Measurements from ENCODE around the gene DNAAF6. TPM values are rescaled to one million over a fixed set of nuclear protein-coding genes. Genes with fewer than 3 reads are reported as not detected.

Gene DNAAF6
- total RNA-seq, 1 experiment from 2014 or later = not detected

GRCh38 chrX:107213477-107213876 is 7.1 kb downstream of the DNAAF6 start:
- no peak for DNase-seq (ENCODE audit: low read depth in 1 of 2, low spot score in 2 of 2)
- no peaks in the 10 kb centered on the region for H3K36me3 ChIP-seq
- no peaks in the 10 kb centered on the region for H3K9me3 ChIP-seq (replicated peaks)
- H3K4me1 ChIP-seq (replicated peaks) = no peaks in the 10 kb centered on the region
- no peaks in the 10 kb centered on the region for H3K27me3 ChIP-seq (replicated peaks)
- H3K4me3 ChIP-seq = no peak overlapping the region
- H3K27ac ChIP-seq = no peak overlapping the region

GRCh38 chrX:107226757-107227156 is 20.3 kb downstream of the DNAAF6 start:
- H3K27ac ChIP-seq = no peak overlapping the region
- H3K4me3 ChIP-seq = no peak overlapping the region
- H3K36me3 ChIP-seq = no peaks in the 10 kb centered on the region
- H3K27me3 ChIP-seq (replicated peaks) = no peaks in the 10 kb centered on the region
- H3K9me3 ChIP-seq (replicated peaks) = no peaks in the 10 kb centered on the region
- no peak for DNase-seq (ENCODE audit: low read depth in 1 of 2, low spot score in 2 of 2)
- H3K4me1 ChIP-seq (replicated peaks) = no peaks in the 10 kb centered on the region

- H3K9me3 ChIP-seq (replicated peaks) = no peaks in the 10 kb centered on the region
- no peaks in the 10 kb centered on the region for H3K4me1 ChIP-seq (replicated peaks)
- no peak for DNase-seq (ENCODE audit: low read depth in 1 of 2, low spot score in 2 of 2)
These were observed 21.5 kb downstream of the DNAAF6 start for GRCh38 chrX:107227780-107228485.

GRCh38 chrX:107228486-107228819 is 22.0 kb downstream of the DNAAF6 start:
- H3K27ac ChIP-seq = no peak overlapping the region
- H3K9me3 ChIP-seq (replicated peaks) = no peaks in the 10 kb centered on the region
- H3K27me3 ChIP-seq (replicated peaks) = no peaks in the 10 kb centered on the region
- H3K36me3 ChIP-seq = no peaks in the 10 kb centered on the region
- no peak overlapping the region for H3K4me3 ChIP-seq
- H3K4me1 ChIP-seq (replicated peaks) = no peaks in the 10 kb centered on the region
- no peak for DNase-seq (ENCODE audit: low read depth in 1 of 2, low spot score in 2 of 2)

More at GRCh38 chrX:107227780-107228485, 21.5 kb downstream of the DNAAF6 start:
- Histone ChIP-seq H3K27me3 (replicated peaks) (no peaks in the 10 kb centered on the region), H3K4me3 (no peak overlapping the region), H3K36me3 (no peaks in the 10 kb centered on the region), H3K27ac (no peak overlapping the region)

- Histone ChIP-seq H3K36me3 (no peaks in the 10 kb centered on the region), H3K4me1 (replicated peaks) (no peaks in the 10 kb centered on the region), H3K4me3 (no peak overlapping the region), H3K27ac (no peak overlapping the region), H3K9me3 (replicated peaks) (no peaks in the 10 kb centered on the region), H3K27me3 (replicated peaks) (no peaks in the 10 kb centered on the region)
- DNase-seq (ENCODE audit: low read depth in 1 of 2, low spot score in 2 of 2) = no peak
These were observed 66.1 kb downstream of the DNAAF6 start for GRCh38 chrX:107272431-107272921.

GRCh38 chrX:107273795-107274194 is 67.4 kb downstream of the DNAAF6 start:
- Histone ChIP-seq H3K4me1 (replicated peaks) (no peaks in the 10 kb centered on the region), H3K9me3 (replicated peaks) (no peaks in the 10 kb centered on the region), H3K27me3 (replicated peaks) (no peaks in the 10 kb centered on the region), H3K36me3 (no peaks in the 10 kb centered on the region), H3K4me3 (no peak overlapping the region), H3K27ac (no peak overlapping the region)
- no peak for DNase-seq (ENCODE audit: low read depth in 1 of 2, low spot score in 2 of 2)

- Histone ChIP-seq H3K9me3 (replicated peaks) (no peaks in the 10 kb centered on the region), H3K27ac (no peak overlapping the region), H3K36me3 (no peaks in the 10 kb centered on the region), H3K4me1 (replicated peaks) (no peaks in the 10 kb centered on the region), H3K4me3 (no peak overlapping the region), H3K27me3 (replicated peaks) (no peaks in the 10 kb centered on the region)
- DNase-seq (ENCODE audit: low read depth in 1 of 2, low spot score in 2 of 2) = no peak
These were observed 82.3 kb downstream of the DNAAF6 start for GRCh38 chrX:107288676-107289075.

GRCh38 chrX:107290019-107290418 is 83.6 kb downstream of the DNAAF6 start:
- H3K4me3 ChIP-seq = no peak overlapping the region
- DNase-seq (ENCODE audit: low read depth in 1 of 2, low spot score in 2 of 2) = no peak
- H3K4me1 ChIP-seq (replicated peaks) = no peaks in the 10 kb centered on the region
- no peak overlapping the region for H3K27ac ChIP-seq
- H3K27me3 ChIP-seq (replicated peaks) = no peaks in the 10 kb centered on the region
- no peaks in the 10 kb centered on the region for H3K36me3 ChIP-seq
- no peaks in the 10 kb centered on the region for H3K9me3 ChIP-seq (replicated peaks)

GRCh38 chrX:107293056-107293455 is 86.6 kb downstream of the DNAAF6 start:
- no peak for DNase-seq (ENCODE audit: low read depth in 1 of 2, low spot score in 2 of 2)
- H3K9me3 ChIP-seq (replicated peaks) = no peaks in the 10 kb centered on the region
- no peak overlapping the region for H3K27ac ChIP-seq
- no peaks in the 10 kb centered on the region for H3K4me1 ChIP-seq (replicated peaks)
- no peaks in the 10 kb centered on the region for H3K27me3 ChIP-seq (replicated peaks)
- no peak overlapping the region for H3K4me3 ChIP-seq
- no peaks in the 10 kb centered on the region for H3K36me3 ChIP-seq

Other genes starting within 250 kb of the DNAAF6 start
- gene MORC4, start 206.4 kb upstream of the DNAAF6 start, total RNA-seq (2014; rRNA removed; shearing (Covaris generic)) = 28.7 and 34.5 TPM in 2 replicates
- 9.8 and 20.4 TPM in 2 replicates for gene RBM41, start 87.8 kb upstream of the DNAAF6 start, total RNA-seq (2014; rRNA removed; shearing (Covaris generic))
- gene NUP62CL, start 178 bp upstream of the DNAAF6 start, total RNA-seq (2014; rRNA removed; shearing (Covaris generic)) = not detected in 2 replicates
- gene FRMPD3, start 243.0 kb downstream of the DNAAF6 start, total RNA-seq (2014; rRNA removed; shearing (Covaris generic)) = not detected in 2 replicates